Kidney (tissue), 14 donors: ENCODE results near the gene TSPAN3. TPM values are rescaled to one million over a fixed set of nuclear protein-coding genes. Genes with fewer than 3 reads are reported as not detected.
A peak's percentile ranks its signal among the peaks of the same experiment; 100 is the strongest.

Experiments used
- DNase-seq, 5 donors: peaks; one replicate each; pipeline ENCODE4 v3.0.0-alpha.2; 2013 to 2020
- FAIRE-seq: peaks from 2 replicates; lab custom pipeline; 2012; peaks lifted over from hg19 to GRCh38; lab: Jason Lieb, UNC
- H3K27ac ChIP-seq, 2 donors: one replicate each; pipeline ENCODE4 v1.7.0; 2013; ENCODE audit warnings: low read depth in 2 of 2, low read length in 2 of 2, inconsistent platforms in 1 of 2
- H3K27me3 ChIP-seq: one replicate; pipeline ENCODE4 v1.7.1; 2013; ENCODE audit warnings: low read length, inconsistent platforms; ENCODE audit not compliant: control insufficient read depth, insufficient read depth
- H3K36me3 ChIP-seq, 3 donors: one replicate each; pipeline versions ENCODE4 v1.7.0 to v1.7.1; 2013; ENCODE audit warnings: low read length in 3 of 3, control low read depth in 1 of 3, inconsistent platforms in 1 of 3; ENCODE audit not compliant: insufficient read depth in 3 of 3, control insufficient read depth in 2 of 3
- H3K4me1 ChIP-seq, 3 donors: one replicate each; pipeline versions ENCODE4 v1.7.0 to v1.7.1; 2013; ENCODE audit warnings: low read length in 3 of 3, inconsistent platforms in 1 of 3, low read depth in 1 of 3; ENCODE audit not compliant: control insufficient read depth in 2 of 3, insufficient read depth in 2 of 3
- H3K4me3 ChIP-seq, 3 donors: one replicate each; pipeline versions ENCODE4 v1.7.0 to v1.8.1; 2013; ENCODE audit warnings: low read length in 3 of 3, control low read depth in 1 of 3, inconsistent platforms in 1 of 3
- H3K9ac ChIP-seq, 3 donors: one replicate each; pipeline versions ENCODE4 v1.7.0 to v1.7.1; 2013; ENCODE audit warnings: low read length in 3 of 3, control low read depth in 1 of 3, inconsistent platforms in 1 of 3
- H3K9me3 ChIP-seq, 3 donors: one replicate each; pipeline versions ENCODE4 v1.7.0 to v1.7.1; 2013; ENCODE audit warnings: low read length in 3 of 3, control low read depth in 1 of 3, inconsistent platforms in 1 of 3; ENCODE audit not compliant: control insufficient read depth in 2 of 3, insufficient read depth in 1 of 3
- CTCF ChIP-seq: IDR thresholded peaks from 3 replicates; pipeline ENCODE4 v1.5.1; 2012; ENCODE audit warnings: mild to moderate bottlenecking, moderate library complexity, borderline replicate concordance; ENCODE audit not compliant: insufficient read depth; ENCODE audit errors: extremely low read depth
- intact Hi-C: fragments of 100-400 bp; cut with DNase I; formaldehyde crosslinking; loops from one replicate; pipeline ENCODE4 v1.11.1; 2022
- polyA plus RNA-seq: library from polyadenylated mRNA; stranded (reverse); fragments of 350-450 nt; fragmentation: Illumina TruSeq; extraction: RNeasy Lipid Tissue Mini Kit (QIAGEN cat#74804); gene quantifications from one replicate; pipeline ENCODE4 v1.2.3, GENCODE V29; 2014; ENCODE audit warnings: low read depth, low replicate concordance; ENCODE audit not compliant: insufficient read depth
- total RNA-seq: library from RNA; stranded (reverse); fragmentation: NEBNext Ultra II Directional; extraction: Animal tissue kit (Norgen Biotek cat#: 25700); gene quantifications from one replicate; pipeline ENCODE4 v1.2.1, GENCODE V29; 2021
- donor health status: control.
- donor health status: control.
- donor health status: control.
- donor health status: control.
- donor health status: control.
- donor health status: DM: yes; HTN: yes; CAD: no.
- donor health status: Normal renal cell carcinoma (clear cell type).

TSPAN3 gene
- total and polyA plus RNA-seq, 2 donors from 2014 or later: 245 to 273 TPM

- intact Hi-C loops: no loop called here
- no peak overlapping the region for H3K27ac ChIP-seq
- no peak for FAIRE-seq
- DNase-seq: no peak
- no peaks in the 10 kb centered on the region for H3K36me3 ChIP-seq
- H3K9me3 ChIP-seq: no peaks in the 10 kb centered on the region
- no peak for TF ChIP-seq CTCF
- H3K4me1 ChIP-seq: peaks cover 0 to 17% (median 16%) of the 10 kb centered on the region in 3 donors
- peak overlapping the region in 1 of 3 donors; percentile 59 for H3K4me3 ChIP-seq
- no peaks in the 10 kb centered on the region for H3K27me3 ChIP-seq
- peak overlapping the region in 1 of 3 donors; percentile 14 for H3K9ac ChIP-seq
Observed at GRCh38 chr15:77071305-77072223, 655 bp upstream of the TSPAN3 start.

- no peak for FAIRE-seq
Observed at GRCh38 chr15:77070180-77070494, 772 bp downstream of the TSPAN3 start.

GRCh38 chr15:77069521-77070121 is 1.3 kb downstream of the TSPAN3 start:
- DNase-seq (peak in 4 of 5 donors; percentile 45 to 72 (median 66)), FAIRE-seq (no peak)
- TF ChIP-seq CTCF: no peak
- Histone ChIP-seq H3K9me3 (no peaks in the 10 kb centered on the region), H3K9ac (peak overlapping the region; percentile 43 to 74 (median 74)), H3K27ac (peak overlapping the region in 1 of 2 donors; percentile 88), H3K4me3 (peak overlapping the region; percentile 71 to 79 (median 76)), H3K4me1 (peaks cover 0 to 18% (median 16%) of the 10 kb centered on the region in 3 donors), H3K27me3 (no peaks in the 10 kb centered on the region), H3K36me3 (no peaks in the 10 kb centered on the region)
- intact Hi-C loops: no loop called here

More at GRCh38 chr15:77070180-77070494, 772 bp downstream of the TSPAN3 start:
- H3K4me3 ChIP-seq: peak overlapping the region; percentile 71 to 79 (median 76)
- peaks cover 0 to 17% (median 16%) of the 10 kb centered on the region in 3 donors for H3K4me1 ChIP-seq
- H3K27ac ChIP-seq: peak overlapping the region; percentile 20 to 88
- no peaks in the 10 kb centered on the region for H3K36me3 ChIP-seq
- intact Hi-C loops: no loop called here
- H3K27me3 ChIP-seq: no peaks in the 10 kb centered on the region
- H3K9ac ChIP-seq: peak overlapping the region; percentile 43 to 74 (median 74)
- no peaks in the 10 kb centered on the region for H3K9me3 ChIP-seq
- no peak for TF ChIP-seq CTCF
- DNase-seq: no peak
